HepG2 (cell line): ENCODE measurements around the gene ZNF500. TPM values are rescaled to one million over a fixed set of nuclear protein-coding genes. Genes with fewer than 3 reads are reported as not detected.

Experiments
- ATAC-seq: fragments of 200-7000 bp; cut with Tn5 transposase; 3 replicates; pipeline ENCODE4 v1.9.1; 2020; ENCODE audit warnings: mild to moderate bottlenecking, moderate library complexity
- BruUV-seq: library from RNA; stranded (reverse); fragments of 400-500 nt; replicated peaks from 2 replicates; lab custom pipeline; 2021; lab: Mats Ljungman, UMichigan
- CTCF ChIA-PET: fragments of 300-600 bp; formaldehyde crosslinking; extraction: SDS; loops from one replicate; lab custom pipeline; 2021; ENCODE audit warnings: low total read pairs, inconsistent platforms, low intra/inter-chr PET ratio; lab: Yijun Ruan, JAX
- POLR2A ChIA-PET: fragments of 350-600 bp; sonication (Branson Sonifier 250); formaldehyde crosslinking; loops from one replicate; lab custom pipeline; 2020; ENCODE audit warnings: antibody characterized with exemption, inconsistent platforms; lab: Yijun Ruan, JAX
- DNase-seq: peaks from one replicate; pipeline ENCODE4 v3.0.0-alpha.2; 2015; ENCODE audit warnings: low spot score
- FAIRE-seq: peaks from 3 replicates; lab custom pipeline; 2011; peaks lifted over from hg19 to GRCh38; lab: Jason Lieb, UNC
- H2AFZ ChIP-seq: one replicate; pipeline ENCODE4 v1.6.1; 2011; ENCODE audit warnings: low read length, inconsistent platforms
- H3K27ac ChIP-seq: fragments of 300-600 bp; 3 replicates; pipeline ENCODE4 v1.8.0; 2011; ENCODE audit warnings: mixed run types, mild to moderate bottlenecking, mixed read lengths, low read length, inconsistent platforms; ENCODE audit not compliant: insufficient read depth; ENCODE audit errors: extremely low read length
- H3K27me3 ChIP-seq, 2 experiments: fragments of 200-600 bp in 1 of 2; 2 replicates in 1 of 2; 3 replicates in 1 of 2; pipeline versions ENCODE4 v1.6.0 to v1.8.0; 2011; ENCODE audit warnings: low read length in 2 of 2, mild to moderate bottlenecking in 2 of 2, moderate library complexity in 2 of 2, inconsistent platforms in 1 of 2; ENCODE audit not compliant: insufficient read depth in 2 of 2, control insufficient read depth in 1 of 2
- H3K36me3 ChIP-seq, 2 experiments: fragments of 200-600 bp in 1 of 2; replicated peaks in 1 of 2; 2 replicates in 1 of 2; 3 replicates in 1 of 2; pipeline versions ENCODE4 v1.5.1 to v1.8.0; 2011; ENCODE audit warnings: low read length in 2 of 2, inconsistent platforms in 1 of 2; ENCODE audit not compliant: insufficient read depth in 2 of 2, control insufficient read depth in 1 of 2
- H3K4me1 ChIP-seq: 2 replicates; pipeline ENCODE4 v1.5.1; 2012; ENCODE audit warnings: low read length, inconsistent platforms; ENCODE audit not compliant: insufficient read depth
- H3K4me2 ChIP-seq: 2 replicates; pipeline ENCODE4 v1.6.0; 2011; ENCODE audit warnings: low read depth, low read length, inconsistent platforms
- H3K4me3 ChIP-seq, 3 experiments: fragments of 200-600 bp in 1 of 3; sonication (generic), shearing (Covaris generic) in 1 of 3; replicated peaks in 1 of 3; 2 replicates each; pipeline ENCODE4 v1.5.1; 2011 to 2016; ENCODE audit warnings: low read length in 3 of 3, inconsistent platforms in 2 of 3, low read depth in 2 of 3, mild to moderate bottlenecking in 2 of 3, control low read depth in 1 of 3, mixed read lengths in 1 of 3; ENCODE audit not compliant: insufficient read depth in 1 of 3
- H3K79me2 ChIP-seq: one replicate; pipeline ENCODE4 v1.6.1; 2011; ENCODE audit warnings: low read length, inconsistent platforms; ENCODE audit not compliant: insufficient read depth
- H3K9ac ChIP-seq: 2 replicates; pipeline ENCODE4 v1.6.0; 2011; ENCODE audit warnings: mild to moderate bottlenecking, low read depth, low read length, inconsistent platforms; ENCODE audit not compliant: insufficient read depth
- H3K9me3 ChIP-seq: 2 replicates; pipeline ENCODE4 v1.5.1; 2012; ENCODE audit warnings: mild to moderate bottlenecking, low read length
- H4K20me1 ChIP-seq: 2 replicates; pipeline ENCODE4 v1.6.0; 2011; ENCODE audit warnings: inconsistent platforms, mild to moderate bottlenecking, low read length, moderate library complexity; ENCODE audit not compliant: insufficient read depth
- BATF2 ChIP-seq: sonication (generic); formaldehyde crosslinking; IDR thresholded peaks from 2 replicates; pipeline ENCODE4 v1.8.0; 2022; ENCODE audit warnings: mild to moderate bottlenecking, missing genetic modification reagents, moderate library complexity
- CBX1 ChIP-seq: IDR thresholded peaks from one replicate; pipeline ENCODE4 v1.6.1; 2016; ENCODE audit warnings: antibody characterized with exemption, low read depth
- CHCHD3 ChIP-seq: sonication (generic); formaldehyde crosslinking; IDR thresholded peaks from 2 replicates; pipeline ENCODE4 v1.8.0; 2022; ENCODE audit warnings: mild to moderate bottlenecking, missing genetic modification reagents, moderate library complexity
- CREB3 ChIP-seq: sonication (generic); formaldehyde crosslinking; IDR thresholded peaks from 2 replicates; pipeline ENCODE4 v1.5.0; 2020; ENCODE audit warnings: missing genetic modification reagents
- FOSL1 ChIP-seq: sonication (generic); formaldehyde crosslinking; IDR thresholded peaks from 2 replicates; pipeline ENCODE4 v1.9.0; 2021; ENCODE audit warnings: missing genetic modification reagents, borderline replicate concordance
- FOXC1 ChIP-seq: sonication (generic); formaldehyde crosslinking; IDR thresholded peaks from 2 replicates; pipeline ENCODE4 v1.8.0; 2022; ENCODE audit warnings: mild to moderate bottlenecking, missing genetic modification reagents, borderline replicate concordance
- HOXA9 ChIP-seq: sonication (generic); formaldehyde crosslinking; IDR thresholded peaks from 2 replicates; pipeline ENCODE4 v1.8.1; 2022; ENCODE audit warnings: missing genetic modification reagents, mild to moderate bottlenecking, moderate library complexity, borderline replicate concordance
- KLF11 ChIP-seq: IDR thresholded peaks from 2 replicates; pipeline ENCODE4 v1.6.1; 2016; ENCODE audit warnings: missing compliant biosample characterization
- TARDBP ChIP-seq: sonication (generic); formaldehyde crosslinking; IDR thresholded peaks from 2 replicates; pipeline ENCODE4 v1.8.0; 2022; ENCODE audit warnings: mild to moderate bottlenecking, missing genetic modification reagents
- TFAP4 ChIP-seq: sonication (generic); IDR thresholded peaks from 2 replicates; pipeline ENCODE4 v1.6.1; 2016; ENCODE audit warnings: low read depth, borderline replicate concordance
- ZKSCAN5 ChIP-seq: sonication (generic); formaldehyde crosslinking; IDR thresholded peaks from 2 replicates; pipeline ENCODE4 v1.5.1; 2020; ENCODE audit warnings: mild to moderate bottlenecking, missing genetic modification reagents
- ZMYM3 ChIP-seq: sonication (generic); formaldehyde crosslinking; IDR thresholded peaks from 2 replicates; pipeline ENCODE4 v1.5.1; 2020; ENCODE audit warnings: mild to moderate bottlenecking, missing genetic modification reagents
- ZNF12 ChIP-seq: sonication (generic); formaldehyde crosslinking; IDR thresholded peaks from 2 replicates; pipeline ENCODE4 v1.5.0; 2020; ENCODE audit warnings: missing genetic modification reagents
- ZNF331 ChIP-seq: sonication (generic); formaldehyde crosslinking; IDR thresholded peaks from 2 replicates; pipeline ENCODE4 v1.4.0; 2020; ENCODE audit warnings: missing genetic modification reagents
- ZNF431 ChIP-seq: sonication (generic); formaldehyde crosslinking; IDR thresholded peaks from 2 replicates; pipeline ENCODE4 v1.9.0; 2022; ENCODE audit warnings: missing genetic modification reagents, low read depth, mild to moderate bottlenecking, borderline replicate concordance
- ZNF577 ChIP-seq: sonication (generic); formaldehyde crosslinking; IDR thresholded peaks from 2 replicates; pipeline ENCODE4 v1.4.0; 2020; ENCODE audit warnings: mild to moderate bottlenecking, low read depth, missing genetic modification reagents, borderline replicate concordance
- ZNF775 ChIP-seq: sonication (generic); formaldehyde crosslinking; IDR thresholded peaks from 2 replicates; pipeline ENCODE4 v1.4.0; 2020; ENCODE audit warnings: missing genetic modification reagents, mild to moderate bottlenecking, moderate library complexity, borderline replicate concordance
- ZNF788 ChIP-seq: sonication (generic); formaldehyde crosslinking; IDR thresholded peaks from 2 replicates; pipeline ENCODE4 v1.5.0; 2020; ENCODE audit warnings: mild to moderate bottlenecking, missing genetic modification reagents, borderline replicate concordance
- ZXDC ChIP-seq: sonication (generic); formaldehyde crosslinking; IDR thresholded peaks from 2 replicates; pipeline ENCODE4 v1.5.0; 2020; ENCODE audit warnings: mild to moderate bottlenecking, missing genetic modification reagents
- WGBS: methylation state at CpG from one replicate; pipeline ENCODE4 v1.1.6; 2017; ENCODE audit warnings: low lambda C conversion rate; 5-methylcytosine and 5-hydroxymethylcytosine counted together
- in situ Hi-C: cut with HindIII; loops from 2 replicates; pipeline ENCODE4 v1.10.0; 2017; ENCODE audit warnings: low pct_unique_long_range_greater_than_20kb; ENCODE audit not compliant: extremely low pct_ligation_motif_present
- intact Hi-C: fragments of 100-400 bp; cut with micrococcal nuclease; formaldehyde crosslinking; loops from one replicate; pipeline ENCODE4 v1.10.0; 2022; ENCODE audit not compliant: unreplicated experiment
- polyA plus RNA-seq, 8 experiments: library from polyadenylated mRNA; depleted of rRNA in 3 of 8; stranded (reverse) in 7 of 8; unstranded in 1 of 8; fragments of >200 nt; fragmentation: Illumina TruSeq in 4 of 8; extraction: Trizol in 4 of 8; gene quantifications; 2 replicates each; pipeline versions ENCODE4 v1.2.1 to v1.2.3, GENCODE V29; 2011 to 2016; ENCODE audit warnings: low read depth in 4 of 8, missing spikeins in 1 of 8, mixed read lengths in 1 of 8; ENCODE audit not compliant: insufficient read depth in 1 of 8
- total RNA-seq, 5 experiments: library from RNA; depleted of rRNA; stranded (reverse); fragments of >200 nt; fragmentation: Illumina TruSeq; extraction: Trizol; gene quantifications; 2 replicates each; pipeline ENCODE4 v1.2.3, GENCODE V29; 2016; ENCODE audit warnings: low read depth in 1 of 5

The ZNF500 gene
- total and polyA plus RNA-seq, 2 of the 13 experiments (the other 11 are each of a cell fraction or from before 2014, with no cell fraction given) = 6.1 to 12.2 TPM

- TF ChIP-seq ZNF577 (no peak), ZKSCAN5 (CRISPR knock-in tag) (no peak), FOXC1 (CRISPR knock-in tag) (no peak)
Measured at GRCh38 chr16:4718466-4718865, 48.5 kb downstream of the ZNF500 start (continued).

GRCh38 chr16:4714996-4715395 lies 52.0 kb downstream of the ZNF500 start:
- BruUV-seq = no TSS peak
- H3K36me3 ChIP-seq = peaks cover 11 to 33% of the 10 kb centered on the region in 2 experiments; a peak in 4 of 5 replicates
- ATAC-seq = no peak
- CTCF ChIA-PET = no interaction called here
- no peaks in the 10 kb centered on the region for H4K20me1 ChIP-seq
- no peaks in the 10 kb centered on the region for H3K27me3 ChIP-seq
- no peak overlapping the region for H2AFZ ChIP-seq
- WGBS = 100% methylated on average over 2 of the region's 2 CpGs
- no peak for FAIRE-seq
- H3K4me2 ChIP-seq = no peak overlapping the region
- TF ChIP-seq ZNF431 (CRISPR knock-in tag) (no peak), ZNF331 (CRISPR knock-in tag) (no peak), CBX1 (no peak), ZXDC (no peak), ZNF788 (CRISPR knock-in tag) (no peak), TARDBP (CRISPR knock-in tag) (no peak), TFAP4 (no peak), KLF11 (no peak), CREB3 (CRISPR knock-in tag) (no peak), BATF2 (no peak), FOSL1 (CRISPR knock-in tag) (no peak), ZNF12 (CRISPR knock-in tag) (no peak), ZNF775 (CRISPR knock-in tag) (no peak), ZMYM3 (CRISPR knock-in tag) (no peak), HOXA9 (CRISPR knock-in tag) (no peak), CHCHD3 (CRISPR knock-in tag) (no peak)
- TF ChIP-seq, all 625 proteins: peak for 0
- H3K9ac ChIP-seq = no peak overlapping the region
- no peak overlapping the region for H3K27ac ChIP-seq
- no peaks in the 10 kb centered on the region for H3K4me1 ChIP-seq
- H3K79me2 ChIP-seq = no peaks in the 10 kb centered on the region
- H3K4me3 ChIP-seq = no peak overlapping the region
- DNase-seq = no peak
- intact Hi-C loops = loop anchor here (5.0 kb wide), 1 partner anchor 242 kb away; the partner anchor contains the start of gene SEC14L5
- in situ Hi-C loops = no loop called here
- POLR2A ChIA-PET = no interaction called here
- no peaks in the 10 kb centered on the region for H3K9me3 ChIP-seq
